ENCODE results near the gene MAP6D1.
A peak's percentile ranks its signal among the peaks of the same experiment; 100 is the strongest.

The MAP6D1 gene

DNA sequence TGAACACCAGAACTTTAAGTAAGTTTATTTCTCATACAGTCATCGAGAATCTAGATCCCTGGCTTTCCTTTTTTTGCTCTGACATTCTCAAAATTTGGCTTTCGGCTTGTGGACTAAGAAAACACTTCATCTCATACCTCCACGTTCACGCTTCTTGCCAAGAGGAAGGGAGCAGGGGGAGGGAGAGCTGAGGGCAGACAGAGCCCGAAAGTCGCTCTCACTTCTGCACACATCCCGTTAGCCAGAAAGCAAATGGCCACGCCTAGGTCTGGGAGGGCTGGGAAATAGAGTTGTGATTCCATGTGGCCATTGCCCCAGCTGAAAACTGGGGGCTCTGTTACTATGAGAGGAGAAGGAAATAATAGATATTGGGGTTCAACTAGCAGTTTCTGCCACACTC, 57.3 kb downstream of the MAP6D1 start:
- no peak for TF ChIP-seq ZFP3 (CRISPR knock-in tag; IDR thresholded peaks at IDR 0.05)
- TF ChIP-seq PPARA (CRISPR knock-in tag; IDR thresholded peaks at IDR 0.05; ENCODE audit: borderline replicate concordance), result no peak
- TF ChIP-seq, protein P1, sequence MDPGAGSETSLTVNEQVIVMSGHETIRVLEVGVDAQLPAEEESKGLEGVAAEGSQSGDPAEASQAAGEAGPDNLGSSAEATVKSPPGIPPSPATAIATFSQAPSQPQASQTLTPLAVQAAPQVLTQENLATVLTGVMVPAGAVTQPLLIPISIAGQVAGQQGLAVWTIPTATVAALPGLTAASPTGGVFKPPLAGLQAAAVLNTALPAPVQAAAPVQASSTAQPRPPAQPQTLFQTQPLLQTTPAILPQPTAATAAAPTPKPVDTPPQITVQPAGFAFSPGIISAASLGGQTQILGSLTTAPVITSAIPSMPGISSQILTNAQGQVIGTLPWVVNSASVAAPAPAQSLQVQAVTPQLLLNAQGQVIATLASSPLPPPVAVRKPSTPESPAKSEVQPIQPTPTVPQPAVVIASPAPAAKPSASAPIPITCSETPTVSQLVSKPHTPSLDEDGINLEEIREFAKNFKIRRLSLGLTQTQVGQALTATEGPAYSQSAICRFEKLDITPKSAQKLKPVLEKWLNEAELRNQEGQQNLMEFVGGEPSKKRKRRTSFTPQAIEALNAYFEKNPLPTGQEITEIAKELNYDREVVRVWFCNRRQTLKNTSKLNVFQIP (CRISPR knock-in tag; IDR thresholded peaks at IDR 0.05; ENCODE audit: borderline replicate concordance, low read depth), result no peak
- TF ChIP-seq, protein P2, sequence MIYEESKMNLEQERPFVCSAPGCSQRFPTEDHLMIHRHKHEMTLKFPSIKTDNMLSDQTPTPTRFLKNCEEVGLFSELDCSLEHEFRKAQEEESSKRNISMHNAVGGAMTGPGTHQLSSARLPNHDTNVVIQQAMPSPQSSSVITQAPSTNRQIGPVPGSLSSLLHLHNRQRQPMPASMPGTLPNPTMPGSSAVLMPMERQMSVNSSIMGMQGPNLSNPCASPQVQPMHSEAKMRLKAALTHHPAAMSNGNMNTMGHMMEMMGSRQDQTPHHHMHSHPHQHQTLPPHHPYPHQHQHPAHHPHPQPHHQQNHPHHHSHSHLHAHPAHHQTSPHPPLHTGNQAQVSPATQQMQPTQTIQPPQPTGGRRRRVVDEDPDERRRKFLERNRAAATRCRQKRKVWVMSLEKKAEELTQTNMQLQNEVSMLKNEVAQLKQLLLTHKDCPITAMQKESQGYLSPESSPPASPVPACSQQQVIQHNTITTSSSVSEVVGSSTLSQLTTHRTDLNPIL (CRISPR knock-in tag; IDR thresholded peaks at IDR 0.05; ENCODE audit: low read depth), result no peak
- TF ChIP-seq, protein P3, sequence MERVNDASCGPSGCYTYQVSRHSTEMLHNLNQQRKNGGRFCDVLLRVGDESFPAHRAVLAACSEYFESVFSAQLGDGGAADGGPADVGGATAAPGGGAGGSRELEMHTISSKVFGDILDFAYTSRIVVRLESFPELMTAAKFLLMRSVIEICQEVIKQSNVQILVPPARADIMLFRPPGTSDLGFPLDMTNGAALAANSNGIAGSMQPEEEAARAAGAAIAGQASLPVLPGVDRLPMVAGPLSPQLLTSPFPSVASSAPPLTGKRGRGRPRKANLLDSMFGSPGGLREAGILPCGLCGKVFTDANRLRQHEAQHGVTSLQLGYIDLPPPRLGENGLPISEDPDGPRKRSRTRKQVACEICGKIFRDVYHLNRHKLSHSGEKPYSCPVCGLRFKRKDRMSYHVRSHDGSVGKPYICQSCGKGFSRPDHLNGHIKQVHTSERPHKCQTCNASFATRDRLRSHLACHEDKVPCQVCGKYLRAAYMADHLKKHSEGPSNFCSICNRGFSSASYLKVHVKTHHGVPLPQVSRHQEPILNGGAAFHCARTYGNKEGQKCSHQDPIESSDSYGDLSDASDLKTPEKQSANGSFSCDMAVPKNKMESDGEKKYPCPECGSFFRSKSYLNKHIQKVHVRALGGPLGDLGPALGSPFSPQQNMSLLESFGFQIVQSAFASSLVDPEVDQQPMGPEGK (CRISPR knock-in tag; IDR thresholded peaks at IDR 0.05; ENCODE audit: borderline replicate concordance), result no peak
- no peak for TF ChIP-seq ISL1 (CRISPR knock-in tag; IDR thresholded peaks at IDR 0.05)
- TF ChIP-seq ZNF565 (CRISPR knock-in tag; conservative IDR thresholded peaks at IDR 0.05; ENCODE audit: low read depth), result no peak
- no peak for TF ChIP-seq BACH2 (CRISPR knock-in tag; IDR thresholded peaks at IDR 0.05; ENCODE audit: borderline replicate concordance)
- TF ChIP-seq OSR1 (CRISPR knock-in tag; IDR thresholded peaks at IDR 0.05), result no peak
- ATAC-seq, result no peak

DNA sequence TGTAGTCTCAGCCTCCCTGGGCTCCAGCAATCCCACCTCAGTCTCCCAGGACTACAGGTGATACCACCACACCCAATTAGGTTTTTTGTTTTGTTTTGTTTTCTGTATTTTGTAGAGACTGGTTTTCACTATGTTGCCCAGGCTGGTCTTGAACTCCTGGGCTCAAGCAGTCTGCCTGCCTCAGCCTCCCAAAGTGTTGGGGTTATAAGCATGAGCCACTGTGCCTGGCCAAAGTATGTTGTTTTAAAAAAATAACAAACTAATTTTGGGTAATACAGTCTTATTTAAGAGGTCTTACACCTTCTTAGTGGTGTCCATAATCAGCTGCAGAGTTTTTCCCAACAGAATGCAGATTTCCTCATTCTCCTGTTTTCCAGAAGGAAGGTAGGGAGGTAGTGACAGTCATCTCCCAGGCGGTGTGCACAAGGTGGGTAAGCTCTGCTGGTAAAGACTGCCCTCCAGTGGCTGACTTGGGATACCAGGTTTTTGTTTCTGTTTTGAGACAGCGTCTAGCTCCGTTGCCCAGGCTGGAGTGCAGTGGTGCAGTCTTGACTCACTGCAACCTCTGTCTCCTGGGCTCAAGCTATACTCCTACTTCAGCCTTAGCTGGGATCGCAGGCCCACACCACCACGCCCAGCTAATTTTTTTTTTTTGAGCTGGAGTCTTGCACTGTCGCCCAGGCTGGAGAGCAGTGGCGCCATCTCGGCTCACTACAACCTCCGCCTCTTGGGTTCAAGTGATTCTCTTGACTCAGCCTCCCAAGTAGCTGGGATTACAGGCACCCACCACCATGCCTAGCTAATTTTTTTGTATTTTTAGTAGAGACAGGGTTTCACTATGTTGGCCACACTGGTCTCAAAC, 58.4 kb downstream of the MAP6D1 start:
- ATAC-seq, result peak; percentile 93
- no peak for TF ChIP-seq TOX (CRISPR knock-in tag; IDR thresholded peaks at IDR 0.05; ENCODE audit: borderline replicate concordance)
- TF ChIP-seq, protein P4, sequence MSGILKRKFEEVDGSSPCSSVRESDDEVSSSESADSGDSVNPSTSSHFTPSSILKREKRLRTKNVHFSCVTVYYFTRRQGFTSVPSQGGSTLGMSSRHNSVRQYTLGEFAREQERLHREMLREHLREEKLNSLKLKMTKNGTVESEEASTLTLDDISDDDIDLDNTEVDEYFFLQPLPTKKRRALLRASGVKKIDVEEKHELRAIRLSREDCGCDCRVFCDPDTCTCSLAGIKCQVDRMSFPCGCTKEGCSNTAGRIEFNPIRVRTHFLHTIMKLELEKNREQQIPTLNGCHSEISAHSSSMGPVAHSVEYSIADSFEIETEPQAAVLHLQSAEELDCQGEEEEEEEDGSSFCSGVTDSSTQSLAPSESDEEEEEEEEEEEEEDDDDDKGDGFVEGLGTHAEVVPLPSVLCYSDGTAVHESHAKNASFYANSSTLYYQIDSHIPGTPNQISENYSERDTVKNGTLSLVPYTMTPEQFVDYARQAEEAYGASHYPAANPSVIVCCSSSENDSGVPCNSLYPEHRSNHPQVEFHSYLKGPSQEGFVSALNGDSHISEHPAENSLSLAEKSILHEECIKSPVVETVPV (CRISPR knock-in tag; IDR thresholded peaks at IDR 0.05), result no peak
- no peak for TF ChIP-seq ISL1 (CRISPR knock-in tag; IDR thresholded peaks at IDR 0.05)

DNA sequence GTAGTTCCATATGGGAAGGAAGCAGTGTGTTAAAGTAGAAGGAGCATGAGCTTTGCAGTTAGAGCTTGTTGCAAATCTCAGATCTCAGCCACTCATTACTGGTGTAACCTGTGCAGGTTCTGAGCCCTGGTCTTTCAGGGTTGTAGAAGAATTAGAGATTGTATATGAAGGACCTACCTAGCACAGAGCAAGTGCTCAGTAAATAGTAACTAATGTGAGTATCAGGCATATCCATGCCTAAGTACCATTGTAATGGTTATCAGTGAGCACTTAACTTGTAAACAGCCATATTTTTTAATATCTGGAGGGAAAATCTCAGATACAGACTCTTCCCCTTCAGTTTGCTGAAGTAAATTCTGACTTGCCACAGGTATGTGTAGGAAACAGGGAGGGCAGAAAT, 59.3 kb downstream of the MAP6D1 start:
- TF ChIP-seq ZC3H10 (CRISPR knock-in tag; IDR thresholded peaks at IDR 0.05) (no peak), PPARA (CRISPR knock-in tag; IDR thresholded peaks at IDR 0.05; ENCODE audit: borderline replicate concordance) (no peak), ZNF8 (CRISPR knock-in tag; IDR thresholded peaks at IDR 0.05) (no peak), ZNF565 (CRISPR knock-in tag; conservative IDR thresholded peaks at IDR 0.05; ENCODE audit: low read depth) (no peak), RARB (CRISPR knock-in tag; IDR thresholded peaks at IDR 0.05) (no peak), ZNF70 (CRISPR knock-in tag; IDR thresholded peaks at IDR 0.05) (no peak)
- TF ChIP-seq, protein P4 (CRISPR knock-in tag; IDR thresholded peaks at IDR 0.05), result no peak
- TF ChIP-seq, protein P2 (CRISPR knock-in tag; IDR thresholded peaks at IDR 0.05; ENCODE audit: low read depth), result no peak
- TF ChIP-seq, protein P3 (CRISPR knock-in tag; IDR thresholded peaks at IDR 0.05; ENCODE audit: borderline replicate concordance), result no peak
- ATAC-seq, result no peak
